ENCODE data around the gene SF3B3. TPM values are rescaled to one million over a fixed set of nuclear protein-coding genes. Genes with fewer than 3 reads are reported as not detected.

The SF3B3 gene
- total RNA-seq, 1 experiment from 2014 or later, result 253 TPM

GRCh38 chr16:70578035-70578434, 54.4 kb downstream of the SF3B3 start:
- BruUV-seq (replicated peaks), result no TSS peak
- peaks cover 17% of the 10 kb centered on the region for H3K4me1 ChIP-seq (ENCODE audit: control insufficient read depth, insufficient read depth, low read length)

GRCh38 chr16:70579248-70579647, 55.6 kb downstream of the SF3B3 start:
- intact Hi-C loops (cut with micrococcal nuclease; ENCODE audit: unreplicated experiment) (loop anchor here (10.0 kb wide), 1 partner anchor 76 kb away; no protein-coding TSS in a partner anchor), in situ Hi-C loops (cut with HindIII; ENCODE audit: low pct_unique_long_range_greater_than_20kb, low sequenced_read_pairs) (no loop called here)
- POLR2A ChIA-PET, result no interaction called here
- no TSS peak for BruUV-seq (replicated peaks)
- no peaks in the 10 kb centered on the region for H3K27me3 ChIP-seq (ENCODE audit: control insufficient read depth, insufficient read depth, low read length)
- H3K36me3 ChIP-seq (ENCODE audit: control insufficient read depth, insufficient read depth, low read length), result no peaks in the 10 kb centered on the region
- ATAC-seq, result no peak
- DNase-seq (ENCODE audit: low read depth, low spot score), result no peak
- H3K9me3 ChIP-seq (ENCODE audit: control insufficient read depth, insufficient read depth, low read depth, low read length), result no peaks in the 10 kb centered on the region
- H3K4me1 ChIP-seq (ENCODE audit: control insufficient read depth, insufficient read depth, low read length), result peaks cover 13% of the 10 kb centered on the region
- TF ChIP-seq POLR2AphosphoS5 (IDR thresholded peaks at IDR 0.05; ENCODE audit: low read depth, low read length) (no peak), SIN3A (IDR thresholded peaks at IDR 0.05; ENCODE audit: borderline replicate concordance, insufficient read depth, low read depth, low read length) (no peak), CTCF (IDR thresholded peaks at IDR 0.05) (no peak), TCF7L2 (IDR thresholded peaks at IDR 0.05; ENCODE audit: low read depth, low read length) (no peak)
- TF ChIP-seq, protein P1, sequence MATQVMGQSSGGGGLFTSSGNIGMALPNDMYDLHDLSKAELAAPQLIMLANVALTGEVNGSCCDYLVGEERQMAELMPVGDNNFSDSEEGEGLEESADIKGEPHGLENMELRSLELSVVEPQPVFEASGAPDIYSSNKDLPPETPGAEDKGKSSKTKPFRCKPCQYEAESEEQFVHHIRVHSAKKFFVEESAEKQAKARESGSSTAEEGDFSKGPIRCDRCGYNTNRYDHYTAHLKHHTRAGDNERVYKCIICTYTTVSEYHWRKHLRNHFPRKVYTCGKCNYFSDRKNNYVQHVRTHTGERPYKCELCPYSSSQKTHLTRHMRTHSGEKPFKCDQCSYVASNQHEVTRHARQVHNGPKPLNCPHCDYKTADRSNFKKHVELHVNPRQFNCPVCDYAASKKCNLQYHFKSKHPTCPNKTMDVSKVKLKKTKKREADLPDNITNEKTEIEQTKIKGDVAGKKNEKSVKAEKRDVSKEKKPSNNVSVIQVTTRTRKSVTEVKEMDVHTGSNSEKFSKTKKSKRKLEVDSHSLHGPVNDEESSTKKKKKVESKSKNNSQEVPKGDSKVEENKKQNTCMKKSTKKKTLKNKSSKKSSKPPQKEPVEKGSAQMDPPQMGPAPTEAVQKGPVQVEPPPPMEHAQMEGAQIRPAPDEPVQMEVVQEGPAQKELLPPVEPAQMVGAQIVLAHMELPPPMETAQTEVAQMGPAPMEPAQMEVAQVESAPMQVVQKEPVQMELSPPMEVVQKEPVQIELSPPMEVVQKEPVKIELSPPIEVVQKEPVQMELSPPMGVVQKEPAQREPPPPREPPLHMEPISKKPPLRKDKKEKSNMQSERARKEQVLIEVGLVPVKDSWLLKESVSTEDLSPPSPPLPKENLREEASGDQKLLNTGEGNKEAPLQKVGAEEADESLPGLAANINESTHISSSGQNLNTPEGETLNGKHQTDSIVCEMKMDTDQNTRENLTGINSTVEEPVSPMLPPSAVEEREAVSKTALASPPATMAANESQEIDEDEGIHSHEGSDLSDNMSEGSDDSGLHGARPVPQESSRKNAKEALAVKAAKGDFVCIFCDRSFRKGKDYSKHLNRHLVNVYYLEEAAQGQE (IDR thresholded peaks at IDR 0.05; ENCODE audit: insufficient read depth in 1 of 2, low read depth in 2 of 2, low read length in 1 of 2), result no peak
- CTCF ChIA-PET, result no interaction called here
- H3K4me3 ChIP-seq (ENCODE audit: low read depth in 2 of 2, low read length in 2 of 2), result no peak overlapping the region
- H3K27ac ChIP-seq (ENCODE audit: low read length), result peak overlapping the region; percentile 48; the same call in 1 of the 2 replicates

More at GRCh38 chr16:70578035-70578434, 54.4 kb downstream of the SF3B3 start:
- 0 out of 2 replicates have a peak, but pooled peaks cover under 1% of the 10 kb centered on the region for H3K36me3 ChIP-seq (ENCODE audit: control insufficient read depth, insufficient read depth, low read length)
- ATAC-seq (no peak), DNase-seq (ENCODE audit: low read depth, low spot score) (no peak)
- H3K4me3 ChIP-seq (ENCODE audit: low read depth in 2 of 2, low read length in 2 of 2), result no peak overlapping the region
- in situ Hi-C loops (cut with HindIII; ENCODE audit: low pct_unique_long_range_greater_than_20kb, low sequenced_read_pairs), result no loop called here
- no peaks in the 10 kb centered on the region for H3K27me3 ChIP-seq (ENCODE audit: control insufficient read depth, insufficient read depth, low read length)
- TF ChIP-seq SIN3A (IDR thresholded peaks at IDR 0.05; ENCODE audit: borderline replicate concordance, insufficient read depth, low read depth, low read length) (no peak), POLR2AphosphoS5 (IDR thresholded peaks at IDR 0.05; ENCODE audit: low read depth, low read length) (no peak), TCF7L2 (IDR thresholded peaks at IDR 0.05; ENCODE audit: low read depth, low read length) (no peak), CTCF (IDR thresholded peaks at IDR 0.05) (no peak)
- TF ChIP-seq, protein P1 (IDR thresholded peaks at IDR 0.05; ENCODE audit: insufficient read depth in 1 of 2, low read depth in 2 of 2, low read length in 1 of 2), result no peak
- ChIA-PET CTCF (no interaction called here), POLR2A (interaction anchor here (0.6 to 0.7 kb wide), 2 partner anchors 150 to 246 kb away, joined by 6 to 20 read pairs; no protein-coding TSS in a partner anchor)
- H3K27ac ChIP-seq (ENCODE audit: low read length), result no peak overlapping the region
- intact Hi-C loops (cut with micrococcal nuclease; ENCODE audit: unreplicated experiment), result loop anchor here (10.0 kb wide), 1 partner anchor 77 kb away; no protein-coding TSS in a partner anchor
- H3K9me3 ChIP-seq (ENCODE audit: control insufficient read depth, insufficient read depth, low read depth, low read length), result no peaks in the 10 kb centered on the region
